Measurements from ENCODE around the gene STPG3.
"Not testable (repeated sequence)": the region's sequence is repeated elsewhere in the genome, so short reads cannot be mapped to it uniquely, and the experiment has no call there.

The STPG3 gene

DNA sequence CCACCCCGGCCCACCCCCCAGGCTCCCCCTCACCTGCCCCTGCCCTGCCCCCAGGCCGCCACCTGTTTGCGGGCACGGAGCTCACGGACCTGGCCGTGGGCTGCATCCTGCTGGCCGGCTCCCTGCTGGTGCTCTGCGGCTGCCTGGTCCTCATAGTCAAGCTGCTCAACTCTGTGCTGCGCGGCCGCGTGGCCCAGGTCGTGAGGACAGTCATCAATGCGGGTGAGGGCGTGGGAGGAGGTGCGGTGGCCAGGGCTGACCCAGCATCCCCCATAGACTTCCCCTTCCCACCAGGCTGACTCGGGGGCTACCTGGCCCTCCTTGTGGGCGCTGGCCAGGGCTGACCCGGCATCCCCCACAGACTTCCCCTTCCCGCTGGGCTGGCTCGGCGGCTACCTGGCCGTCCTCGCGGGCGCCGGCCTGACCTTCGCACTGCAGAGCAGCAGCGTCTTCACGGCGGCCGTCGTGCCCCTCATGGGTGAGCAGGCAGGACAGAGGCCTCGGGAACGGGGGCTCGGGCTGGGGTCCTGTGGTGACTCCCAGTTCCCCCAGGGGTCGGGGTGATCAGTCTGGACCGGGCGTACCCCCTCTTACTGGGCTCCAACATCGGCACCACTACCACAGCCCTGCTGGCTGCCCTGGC, 16.9 kb upstream of the STPG3 start:
- no peak for DNase-seq (ENCODE audit: low read depth)

DNA sequence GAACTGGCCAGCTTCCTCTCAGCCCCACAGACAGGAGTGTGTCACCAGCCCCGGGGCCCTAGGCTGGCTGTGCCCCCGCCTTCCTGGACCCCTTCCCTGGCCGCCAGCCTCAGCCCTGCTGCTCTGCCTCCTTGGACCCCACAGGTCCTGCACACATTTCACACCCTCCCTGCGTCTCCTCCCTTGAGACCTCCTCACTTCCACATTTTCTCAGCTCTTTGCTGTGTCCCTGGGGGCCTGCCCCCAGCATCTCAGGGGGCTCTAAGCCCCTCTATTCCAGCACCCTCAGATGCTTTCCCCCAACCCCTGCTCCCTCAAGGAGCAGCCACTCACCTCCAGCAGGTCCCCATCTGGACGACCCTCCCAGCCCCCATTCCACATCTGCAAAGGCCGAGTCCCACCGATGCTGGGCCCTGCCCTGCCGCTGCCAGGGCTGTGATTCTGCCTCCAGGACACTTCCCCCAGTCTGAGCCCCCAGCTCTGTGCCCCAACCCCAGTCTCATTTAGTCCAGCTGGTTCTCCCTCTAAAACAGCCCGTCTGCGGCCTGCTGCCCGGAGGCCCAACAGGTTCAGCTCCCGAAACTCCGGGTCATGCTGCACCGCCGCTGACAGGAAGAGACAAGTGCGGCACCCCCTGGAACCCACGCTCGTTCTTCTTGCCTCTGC, 16.2 kb upstream of the STPG3 start:
- no peak for DNase-seq (ENCODE audit: low read depth)

DNA sequence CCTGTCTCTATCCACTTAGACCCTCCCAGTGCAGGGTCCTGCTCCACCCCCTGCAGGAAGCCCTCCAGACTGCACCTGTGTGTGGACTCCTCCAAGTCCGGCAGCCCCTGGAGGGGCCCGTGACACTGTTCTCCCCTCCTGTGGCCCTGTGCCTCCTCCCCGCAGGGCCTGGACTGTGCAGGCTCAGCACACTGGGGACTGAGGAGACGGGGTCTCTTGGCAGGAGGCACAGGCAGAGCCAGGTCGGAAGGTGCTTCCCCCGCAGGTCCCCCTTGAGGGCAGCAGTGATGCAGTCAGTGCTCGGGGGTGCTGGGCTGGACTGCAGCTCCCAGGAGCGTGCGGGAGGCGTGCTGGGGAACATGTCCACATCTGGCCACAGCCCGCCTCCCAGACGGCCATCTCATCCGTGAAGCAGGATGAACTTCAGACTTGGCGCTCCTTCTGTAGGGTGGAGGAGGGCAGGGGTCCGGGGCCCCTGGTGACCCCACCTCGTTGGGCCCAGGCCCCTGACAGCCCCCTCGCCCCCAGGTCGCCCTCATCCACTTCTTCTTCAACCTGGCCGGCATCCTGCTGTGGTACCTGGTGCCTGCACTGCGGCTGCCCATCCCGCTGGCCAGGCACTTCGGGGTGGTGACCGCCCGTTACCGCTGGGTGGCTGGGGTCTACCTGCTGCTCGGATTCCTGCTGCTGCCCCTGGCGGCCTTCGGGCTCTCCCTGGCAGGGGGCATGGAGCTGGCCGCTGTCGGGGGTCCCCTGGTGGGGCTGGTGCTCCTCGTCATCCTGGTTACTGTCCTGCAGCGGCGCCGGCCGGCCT, 15.5 kb upstream of the STPG3 start:
- no peak for DNase-seq (ENCODE audit: low read depth)

DNA sequence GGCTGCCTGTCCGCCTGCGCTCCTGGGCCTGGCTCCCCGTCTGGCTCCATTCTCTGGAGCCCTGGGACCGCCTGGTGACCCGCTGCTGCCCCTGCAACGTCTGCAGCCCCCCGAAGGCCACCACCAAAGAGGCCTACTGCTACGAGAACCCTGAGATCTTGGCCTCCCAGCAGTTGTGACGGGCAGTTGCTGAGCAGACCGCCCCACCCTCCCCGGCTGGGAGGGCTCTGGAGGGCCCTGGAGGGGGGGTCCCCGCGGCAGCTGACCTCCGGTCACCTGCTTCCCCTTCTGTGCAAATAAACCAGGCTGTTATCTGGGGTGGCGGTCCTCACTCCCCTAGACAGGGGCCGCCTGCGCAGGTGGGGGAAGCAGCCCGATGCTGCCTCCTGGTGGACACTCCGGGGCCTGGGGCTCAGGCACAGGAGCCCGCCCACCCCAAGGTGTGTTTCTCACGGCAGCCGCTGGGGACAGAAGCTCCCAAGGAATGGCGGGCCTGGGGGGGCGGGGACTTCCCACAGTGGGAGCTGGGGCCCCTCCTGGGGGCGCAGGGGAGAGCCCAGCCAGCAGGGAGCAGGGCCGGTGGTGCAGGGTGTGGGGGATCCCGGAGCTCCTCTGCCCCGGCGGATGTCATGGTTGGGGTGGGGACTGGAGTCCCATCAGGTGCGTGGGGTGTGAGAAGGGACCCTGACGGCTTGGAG, 14.7 kb upstream of the STPG3 start:
- peak; percentile 90 for DNase-seq (ENCODE audit: low read depth)

DNA sequence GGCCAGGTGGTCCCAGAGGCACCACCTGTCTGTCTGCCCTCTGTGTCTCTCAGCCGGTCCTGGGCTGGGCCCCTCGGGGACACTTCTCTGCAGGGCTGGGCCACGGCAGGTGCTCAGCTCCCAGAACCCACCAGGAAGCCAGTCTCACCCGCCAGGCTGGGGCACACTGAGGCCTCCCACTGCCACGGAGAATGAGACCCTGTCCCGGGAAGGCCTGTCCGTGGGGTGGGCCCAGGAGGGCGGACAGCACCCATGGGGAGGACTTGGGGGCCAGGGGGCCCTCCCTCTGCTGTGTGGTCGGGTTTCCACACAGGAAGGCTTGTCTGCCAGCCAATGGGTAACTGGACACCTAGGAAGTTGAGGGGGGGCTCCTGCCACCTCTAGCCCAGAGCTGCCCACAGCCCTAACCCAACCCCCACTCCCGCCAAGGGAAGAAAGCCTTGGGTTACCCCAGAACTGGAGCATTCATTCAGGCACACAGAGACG, 14.1 kb upstream of the STPG3 start:
- DNase-seq (ENCODE audit: low read depth), result no peak

DNA sequence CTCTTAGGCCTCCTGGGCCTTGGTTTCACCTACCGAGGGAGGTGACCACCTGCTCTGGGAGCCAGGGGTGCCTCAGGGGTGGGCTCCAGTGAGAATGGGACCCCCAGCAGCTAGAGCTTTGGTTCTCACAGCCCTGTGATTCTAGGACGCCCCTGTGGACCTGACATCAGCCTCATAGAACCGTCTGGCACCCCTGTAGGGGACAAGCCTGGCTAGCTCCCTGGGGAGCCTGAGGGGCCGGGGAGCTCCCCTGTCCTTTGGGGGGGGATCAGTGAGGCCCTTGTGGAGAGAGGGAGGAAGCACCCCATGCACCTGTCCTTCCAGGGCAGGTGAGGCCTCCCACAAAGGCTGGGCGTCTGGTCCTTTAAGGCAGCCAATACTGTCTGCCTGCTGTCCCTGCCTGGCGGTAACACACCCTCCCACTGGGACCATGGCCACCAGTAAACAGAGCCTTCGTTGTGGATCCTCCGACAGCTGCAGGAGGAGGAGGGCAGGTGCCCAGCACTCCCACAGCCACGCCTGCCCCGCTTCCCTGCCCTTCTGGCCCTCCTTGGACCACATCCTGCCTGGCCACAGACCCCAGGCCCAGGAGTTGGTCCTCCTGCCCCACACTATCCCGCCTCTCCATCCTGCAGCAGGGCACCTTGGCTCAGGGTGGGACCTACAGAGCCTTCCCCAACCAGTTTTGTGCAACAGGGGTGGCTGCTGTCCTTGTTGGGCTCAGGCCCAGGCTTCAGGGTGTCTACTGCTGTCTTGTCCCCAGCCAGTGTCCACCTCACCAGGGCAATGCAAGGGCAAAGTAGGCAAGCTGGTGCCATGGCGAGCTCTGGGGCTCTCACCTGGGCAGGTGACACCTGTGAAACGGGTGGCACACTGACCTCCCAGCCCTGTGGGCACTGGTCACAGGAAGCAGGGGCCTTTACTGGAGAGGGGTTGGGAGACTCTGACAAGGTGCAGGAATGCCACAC, 13.0 kb upstream of the STPG3 start:
- no peak for DNase-seq (ENCODE audit: low read depth)

DNA sequence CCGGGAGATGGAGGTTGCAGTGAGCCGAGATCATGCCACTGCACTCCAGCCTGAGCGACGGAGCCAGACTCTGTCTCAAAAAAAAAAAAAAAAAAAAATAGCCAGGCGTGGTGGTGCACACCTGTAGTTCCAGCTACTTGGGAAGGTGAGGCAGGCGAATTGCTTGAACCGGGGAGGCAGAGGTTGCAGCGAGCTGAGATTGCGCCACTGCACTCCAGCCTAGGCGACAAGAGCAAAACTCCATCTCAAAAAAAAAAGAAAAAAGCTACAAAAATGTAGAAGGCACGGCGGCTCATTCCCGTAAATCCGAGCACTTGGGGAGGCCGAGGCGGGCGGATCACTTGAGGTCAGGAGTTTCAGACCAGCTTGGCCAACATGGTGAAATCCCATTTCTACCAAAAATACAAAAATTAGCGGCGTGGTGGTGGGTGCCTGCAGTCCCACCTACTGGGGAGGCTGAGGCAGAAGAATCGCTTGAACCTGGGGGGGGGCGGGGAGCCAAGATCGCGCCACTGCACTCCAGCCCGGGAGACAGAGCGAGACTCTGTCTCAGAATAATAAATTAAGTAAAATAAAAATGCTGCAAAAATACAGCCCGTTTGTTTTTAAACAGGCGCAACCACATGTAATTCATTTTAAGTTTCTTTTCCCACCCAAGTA, 11.4 kb upstream of the STPG3 start:
- DNase-seq (ENCODE audit: low read depth), result not testable (repeated sequence)

DNA sequence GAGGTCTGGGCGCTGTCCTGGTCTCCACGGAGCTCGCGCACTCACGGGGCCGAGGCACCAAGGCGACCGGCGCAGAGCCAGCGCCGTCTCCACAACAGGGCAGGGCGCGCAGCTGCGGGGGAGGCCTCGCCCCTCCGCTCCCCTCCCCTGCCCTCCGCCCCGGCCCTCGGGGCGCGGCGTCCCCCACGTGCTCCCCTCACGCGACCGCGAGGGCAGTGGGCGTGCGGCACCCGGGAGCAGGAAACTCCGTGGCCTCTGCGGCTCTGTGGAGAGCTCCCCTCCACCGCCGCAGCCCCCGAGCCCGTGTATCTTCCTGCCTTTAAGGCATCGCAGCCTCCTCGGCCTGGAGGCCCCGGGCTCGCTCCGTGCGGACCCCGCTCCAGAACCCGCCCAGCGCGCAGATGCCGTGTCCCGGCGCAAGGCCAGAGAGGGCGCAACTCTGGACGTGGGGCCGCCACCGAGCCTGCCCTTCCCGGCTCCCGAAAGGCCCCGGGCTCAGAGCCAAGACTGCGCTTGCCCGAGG, 10.7 kb upstream of the STPG3 start:
- DNase-seq (ENCODE audit: low read depth), result peak; percentile 52

DNA sequence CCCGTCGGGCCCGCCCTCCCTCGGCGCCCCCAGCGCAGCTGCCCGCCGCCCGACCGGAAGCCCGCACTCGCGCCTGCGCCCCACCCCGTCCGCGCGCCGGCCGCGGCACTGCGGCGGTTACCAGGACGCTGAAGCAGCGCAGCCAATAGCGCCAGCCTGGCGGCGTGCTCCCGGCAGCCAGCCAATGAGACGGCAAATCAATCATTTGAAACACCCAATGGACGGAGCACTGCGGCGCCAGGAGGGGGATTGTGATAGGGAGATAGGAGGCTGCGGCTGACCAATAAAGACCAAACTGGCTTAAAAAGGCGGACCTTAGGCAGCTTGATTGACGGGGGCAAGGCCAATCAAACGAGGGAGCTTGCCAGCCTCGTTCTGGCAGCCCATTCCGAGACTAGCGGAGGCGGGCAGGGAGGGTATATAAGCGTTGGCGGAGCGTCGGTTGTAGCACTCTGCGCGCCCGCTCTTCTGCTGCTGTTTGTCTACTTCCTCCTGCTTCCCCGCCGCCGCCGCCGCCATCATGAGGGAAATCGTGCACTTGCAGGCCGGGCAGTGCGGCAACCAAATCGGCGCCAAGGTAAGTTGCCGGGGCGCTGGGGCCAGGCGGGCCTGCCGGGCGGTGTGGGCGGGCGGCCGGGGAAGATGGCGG, 10.1 kb upstream of the STPG3 start, which contains the start of gene TUBB4B:
TUBB4B (plus strand) TSS at position 447 of the 649 bp plus-strand sequence; CDS start at position 521, 74 bp downstream.
- DNase-seq (ENCODE audit: low read depth), result peak; percentile 93

DNA sequence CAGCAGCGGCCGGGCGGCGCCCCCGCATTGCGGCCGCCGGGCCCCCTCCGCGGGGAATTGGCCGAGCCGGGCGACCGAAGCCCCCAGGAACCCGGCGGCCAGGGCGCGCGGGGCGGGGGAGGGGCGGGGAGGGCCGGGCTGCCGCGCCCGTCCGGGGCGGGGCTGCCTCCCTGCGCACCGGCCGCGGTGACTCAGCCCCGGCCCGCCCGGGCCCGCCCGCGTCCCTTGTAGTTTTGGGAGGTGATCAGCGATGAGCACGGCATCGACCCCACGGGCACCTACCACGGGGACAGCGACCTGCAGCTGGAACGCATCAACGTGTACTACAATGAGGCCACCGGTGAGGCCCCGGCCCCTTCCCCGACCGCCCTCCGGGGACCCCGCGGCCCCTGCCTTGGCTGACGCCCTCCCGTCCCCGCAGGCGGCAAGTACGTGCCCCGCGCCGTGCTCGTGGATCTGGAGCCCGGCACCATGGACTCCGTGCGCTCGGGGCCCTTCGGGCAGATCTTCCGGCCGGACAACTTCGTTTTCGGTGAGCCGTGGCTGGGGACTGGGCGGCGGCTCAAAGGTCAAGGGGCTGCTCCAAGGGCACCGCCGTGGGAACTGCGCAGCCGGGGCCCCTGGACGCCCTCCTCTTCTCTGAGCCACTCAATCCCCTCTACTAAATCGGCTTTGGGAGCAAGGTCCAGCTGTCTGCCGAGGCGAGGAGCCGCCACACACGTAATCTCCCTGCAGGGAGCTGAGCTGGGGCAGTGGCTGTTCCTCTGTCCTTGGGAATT, 9.4 kb upstream of the STPG3 start:
- DNase-seq (ENCODE audit: low read depth), result peak; percentile 65

DNA sequence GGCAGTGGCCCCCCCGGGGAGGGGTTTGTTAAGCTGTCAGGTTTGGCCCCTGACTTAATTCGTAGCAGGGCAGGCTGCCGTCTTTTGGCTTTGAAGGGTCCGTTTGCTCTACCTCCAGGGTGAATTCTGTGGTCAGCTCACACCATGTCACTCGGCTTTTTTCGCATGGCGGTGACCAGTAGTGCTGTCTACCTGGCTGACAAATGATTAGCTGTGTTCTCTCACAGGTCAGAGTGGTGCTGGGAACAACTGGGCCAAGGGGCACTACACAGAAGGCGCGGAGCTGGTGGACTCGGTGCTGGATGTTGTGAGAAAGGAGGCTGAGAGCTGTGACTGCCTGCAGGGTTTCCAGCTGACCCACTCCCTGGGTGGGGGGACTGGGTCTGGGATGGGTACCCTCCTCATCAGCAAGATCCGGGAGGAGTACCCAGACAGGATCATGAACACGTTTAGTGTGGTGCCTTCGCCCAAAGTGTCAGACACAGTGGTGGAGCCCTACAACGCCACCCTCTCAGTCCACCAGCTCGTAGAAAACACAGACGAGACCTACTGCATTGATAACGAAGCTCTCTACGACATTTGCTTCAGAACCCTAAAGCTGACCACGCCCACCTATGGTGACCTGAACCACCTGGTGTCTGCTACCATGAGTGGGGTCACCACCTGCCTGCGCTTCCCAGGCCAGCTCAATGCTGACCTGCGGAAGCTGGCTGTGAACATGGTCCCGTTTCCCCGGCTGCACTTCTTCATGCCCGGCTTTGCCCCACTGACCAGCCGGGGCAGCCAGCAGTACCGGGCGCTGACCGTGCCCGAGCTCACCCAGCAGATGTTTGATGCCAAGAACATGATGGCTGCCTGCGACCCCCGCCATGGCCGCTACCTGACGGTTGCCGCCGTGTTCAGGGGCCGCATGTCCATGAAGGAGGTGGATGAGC, 8.6 kb upstream of the STPG3 start:
- DNase-seq (ENCODE audit: low read depth), result no peak

DNA sequence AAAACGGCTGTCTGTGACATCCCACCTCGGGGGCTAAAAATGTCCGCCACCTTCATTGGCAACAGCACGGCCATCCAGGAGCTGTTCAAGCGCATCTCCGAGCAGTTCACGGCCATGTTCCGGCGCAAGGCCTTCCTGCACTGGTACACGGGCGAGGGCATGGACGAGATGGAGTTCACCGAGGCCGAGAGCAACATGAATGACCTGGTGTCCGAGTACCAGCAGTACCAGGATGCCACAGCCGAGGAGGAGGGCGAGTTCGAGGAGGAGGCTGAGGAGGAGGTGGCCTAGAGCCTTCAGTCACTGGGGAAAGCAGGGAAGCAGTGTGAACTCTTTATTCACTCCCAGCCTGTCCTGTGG, 7.8 kb upstream of the STPG3 start:
- not testable (repeated sequence) for DNase-seq (ENCODE audit: low read depth)

DNA sequence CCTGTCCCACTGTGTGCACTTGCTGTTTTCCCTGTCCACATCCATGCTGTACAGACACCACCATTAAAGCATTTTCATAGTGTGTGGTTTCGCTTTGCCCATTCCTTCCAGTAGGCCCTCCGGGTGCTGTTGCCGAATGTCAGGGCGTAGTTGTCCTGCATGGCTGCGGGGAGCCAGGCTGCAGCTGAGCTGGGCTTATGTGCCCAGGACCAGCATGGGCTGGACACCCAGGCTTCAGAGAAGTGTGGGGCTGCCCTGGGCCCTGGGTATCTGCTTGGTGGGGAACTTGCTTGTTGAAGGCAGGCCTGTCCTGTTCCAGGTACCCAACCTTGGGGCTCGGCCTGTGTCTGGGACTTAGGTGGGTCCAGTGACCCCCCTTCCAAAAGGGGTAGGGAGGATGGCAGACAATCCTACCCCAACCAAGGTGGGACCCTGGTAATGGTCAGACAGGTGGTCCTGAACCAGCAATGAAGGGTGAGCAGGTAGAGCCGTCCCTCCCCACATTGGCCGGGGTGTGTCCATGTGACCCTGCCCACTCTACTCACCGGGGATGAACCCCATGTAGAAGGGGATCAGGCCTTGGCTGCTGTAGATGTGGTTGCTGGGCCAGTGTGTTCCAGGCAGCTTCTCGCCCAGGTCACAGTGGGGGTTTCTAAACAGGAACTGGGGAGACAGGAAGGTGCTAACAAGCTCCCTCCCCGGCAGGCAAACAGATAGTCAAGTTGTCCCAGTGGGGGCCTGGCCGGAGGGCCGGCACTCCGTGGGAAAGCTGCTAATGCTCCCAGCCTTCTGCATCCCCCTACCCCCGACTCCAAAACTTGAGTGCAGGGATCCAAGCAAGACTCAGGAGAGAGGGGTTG, 7.2 kb upstream of the STPG3 start:
- no peak for DNase-seq (ENCODE audit: low read depth)

DNA sequence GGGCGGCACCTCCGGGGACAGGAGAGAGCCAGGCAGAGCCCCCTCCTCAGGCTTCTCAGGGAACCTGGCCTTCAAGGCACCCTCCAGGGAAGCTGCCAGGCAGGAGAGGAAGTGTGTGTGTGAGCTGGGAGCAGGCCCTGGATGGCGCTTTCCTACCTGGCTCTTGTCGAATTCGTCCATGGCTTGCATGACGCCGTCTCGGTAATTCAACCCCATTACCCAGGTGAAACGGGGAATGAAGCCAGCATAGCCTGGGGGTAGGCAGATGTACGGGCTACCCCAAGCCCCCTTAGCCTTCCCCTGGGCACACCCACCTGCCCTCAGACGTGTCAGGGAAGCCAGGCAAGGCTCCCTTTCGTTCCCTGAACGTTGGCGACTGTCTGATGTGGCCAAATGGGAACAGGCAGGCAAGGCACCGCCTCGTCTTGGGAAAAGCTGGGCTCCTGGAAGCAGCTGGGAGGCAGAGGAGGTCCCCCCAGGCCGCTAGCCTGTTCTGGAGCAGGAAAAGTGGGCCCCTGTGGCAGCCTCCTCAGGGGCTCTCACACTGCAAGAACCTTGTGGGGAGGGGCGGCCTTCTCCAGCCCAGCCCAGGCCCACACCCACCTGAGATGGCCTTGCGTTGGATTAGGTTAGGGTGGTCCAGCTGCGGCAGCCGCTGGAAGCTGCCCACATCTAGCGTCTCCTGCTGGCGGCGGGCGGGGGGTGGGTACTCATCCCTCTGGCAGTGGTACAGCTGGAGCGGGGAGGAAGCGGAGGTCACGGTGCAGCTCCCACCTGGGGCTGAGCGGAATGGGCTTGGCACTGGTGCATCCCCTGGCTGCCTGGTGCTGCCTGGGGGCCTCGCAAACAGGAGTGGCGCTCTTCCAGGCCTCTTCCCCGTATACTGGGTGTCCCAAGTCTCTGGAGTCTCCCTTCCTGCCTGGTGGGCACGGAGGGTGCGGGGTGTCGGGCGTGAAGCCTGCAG, 6.3 kb upstream of the STPG3 start:
- no peak for DNase-seq (ENCODE audit: low read depth)
